Prostate gland (tissue), 2 donors: ENCODE results near the gene IL10RB. TPM values are rescaled to one million over a fixed set of nuclear protein-coding genes. Genes with fewer than 3 reads are reported as not detected.

Source experiments
- DNase-seq: peaks from one replicate; pipeline ENCODE4 v3.0.0-alpha.2; 2019; ENCODE audit warnings: low spot score
- H3K27ac ChIP-seq, 2 donors: fragments of 200-600 bp; sonication (generic); 2 replicates each; pipeline ENCODE4 v1.5.1; 2017 to 2019
- H3K27me3 ChIP-seq: fragments of 200-600 bp; sonication (generic); replicated peaks from 2 replicates; pipeline ENCODE4 v1.5.1; 2019; ENCODE audit not compliant: insufficient read depth
- H3K36me3 ChIP-seq, 2 donors: fragments of 200-600 bp; sonication (generic); 1 replicate in 1 of 2; 2 replicates in 1 of 2; pipeline versions ENCODE4 v1.5.1 to v1.8.1; 2017 to 2019
- H3K4me1 ChIP-seq: fragments of 200-600 bp; sonication (generic); replicated peaks from 2 replicates; pipeline ENCODE4 v1.5.1; 2019
- H3K4me3 ChIP-seq, 2 donors: fragments of 200-600 bp; sonication (generic); 2 replicates each; pipeline ENCODE4 v1.5.1; 2017 to 2019
- H3K9me3 ChIP-seq: fragments of 200-600 bp; sonication (generic); 2 replicates; pipeline ENCODE4 v1.5.1; 2017
- POLR2A ChIP-seq: fragments of 450-650 bp; IDR thresholded peaks from one replicate; pipeline ENCODE4 v1.6.1; 2016; ENCODE audit warnings: antibody characterized with exemption, mild to moderate bottlenecking
- POLR2AphosphoS5 ChIP-seq: sonication (generic); formaldehyde crosslinking; IDR thresholded peaks from one replicate; pipeline ENCODE4 v1.6.1; 2017; ENCODE audit warnings: antibody characterized with exemption
- WGBS: methylation state at CpG from one replicate; pipeline ENCODE4 v1.1.5; 2018; 5-methylcytosine and 5-hydroxymethylcytosine counted together
- intact Hi-C: fragments of 100-400 bp; cut with DNase I; formaldehyde crosslinking; loops from one replicate; pipeline ENCODE4 v1.14.2; 2022
- total RNA-seq, 2 donors: library from RNA; depleted of rRNA; stranded (reverse); fragments of >200 nt; gene quantifications; one replicate each; pipeline ENCODE4 v1.1.0, GENCODE V29; 2016
- TF ChIP-seq, protein P1 (sequence below), 4 experiments: fragments of 200-600 bp in 2 of 4; fragments of 450-650 bp in 2 of 4; sonication (generic) in 2 of 4; IDR thresholded peaks; 1 replicate in 3 of 4; 2 replicates in 1 of 4; pipeline ENCODE4 v1.5.1; 2016 to 2019; ENCODE audit warnings: antibody characterized with exemption in 4 of 4, mild to moderate bottlenecking in 2 of 4, moderate library complexity in 2 of 4

The IL10RB gene
- total RNA-seq, 2 donors from 2014 or later: 29.3 to 30.8 TPM

GRCh38 chr21:33228455-33228854 is 37.7 kb upstream of the IL10RB start:
- intact Hi-C loops: no loop called here

GRCh38 chr21:33229099-33229783 is 36.9 kb upstream of the IL10RB start:
- Histone ChIP-seq H3K4me3 (peak overlapping the region; percentile 96 to 99), H3K9me3 (no peaks in the 10 kb centered on the region), H3K27me3 (no peaks in the 10 kb centered on the region), H3K4me1 (no peaks in the 10 kb centered on the region), H3K36me3 (no peaks in the 10 kb centered on the region), H3K27ac (no peak overlapping the region)
- intact Hi-C loops: no loop called here
- DNase-seq: no peak
- TF ChIP-seq POLR2AphosphoS5: no peak
- TF ChIP-seq POLR2A: no peak
- TF ChIP-seq, protein P1, sequence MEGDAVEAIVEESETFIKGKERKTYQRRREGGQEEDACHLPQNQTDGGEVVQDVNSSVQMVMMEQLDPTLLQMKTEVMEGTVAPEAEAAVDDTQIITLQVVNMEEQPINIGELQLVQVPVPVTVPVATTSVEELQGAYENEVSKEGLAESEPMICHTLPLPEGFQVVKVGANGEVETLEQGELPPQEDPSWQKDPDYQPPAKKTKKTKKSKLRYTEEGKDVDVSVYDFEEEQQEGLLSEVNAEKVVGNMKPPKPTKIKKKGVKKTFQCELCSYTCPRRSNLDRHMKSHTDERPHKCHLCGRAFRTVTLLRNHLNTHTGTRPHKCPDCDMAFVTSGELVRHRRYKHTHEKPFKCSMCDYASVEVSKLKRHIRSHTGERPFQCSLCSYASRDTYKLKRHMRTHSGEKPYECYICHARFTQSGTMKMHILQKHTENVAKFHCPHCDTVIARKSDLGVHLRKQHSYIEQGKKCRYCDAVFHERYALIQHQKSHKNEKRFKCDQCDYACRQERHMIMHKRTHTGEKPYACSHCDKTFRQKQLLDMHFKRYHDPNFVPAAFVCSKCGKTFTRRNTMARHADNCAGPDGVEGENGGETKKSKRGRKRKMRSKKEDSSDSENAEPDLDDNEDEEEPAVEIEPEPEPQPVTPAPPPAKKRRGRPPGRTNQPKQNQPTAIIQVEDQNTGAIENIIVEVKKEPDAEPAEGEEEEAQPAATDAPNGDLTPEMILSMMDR (IDR thresholded peaks at IDR 0.05): no peak
- WGBS: 38% methylated on average over 18 of the region's 18 CpGs

More at GRCh38 chr21:33228455-33228854, 37.7 kb upstream of the IL10RB start:
- TF ChIP-seq, protein P1 (IDR thresholded peaks at IDR 0.05): no peak
- TF ChIP-seq POLR2AphosphoS5 (no peak), POLR2A (no peak)
- no peak for DNase-seq
- no peaks in the 10 kb centered on the region for H3K4me1 ChIP-seq
- H3K4me3 ChIP-seq: no peak overlapping the region
- H3K27me3 ChIP-seq: no peaks in the 10 kb centered on the region
- no peak overlapping the region for H3K27ac ChIP-seq
- H3K36me3 ChIP-seq: no peaks in the 10 kb centered on the region
- no peaks in the 10 kb centered on the region for H3K9me3 ChIP-seq
- 54% methylated on average over 3 of the region's 3 CpGs for WGBS

GRCh38 chr21:33229784-33230544 is 36.2 kb upstream of the IL10RB start, which contains the start of gene IFNAR2:
Gene IFNAR2 (plus strand): TSS chr21:33229938. CDS start chr21:33241923, 11,985 bp downstream.
- intact Hi-C loops: no loop called here
- Histone ChIP-seq H3K27ac (peak within 1 kb of the TSS; percentile 84 to 89), H3K4me1 (no peaks in the 10 kb centered on the region), H3K4me3 (peak within 1 kb of the TSS; percentile 96 to 99), H3K9me3 (no peaks in the 10 kb centered on the region), H3K27me3 (no peaks in the 10 kb centered on the region), H3K36me3 (no peaks in the 10 kb centered on the region)
- TF ChIP-seq POLR2AphosphoS5 (no peak), POLR2A (peak; percentile 76)
- TF ChIP-seq, protein P1 (IDR thresholded peaks at IDR 0.05): no peak
- WGBS: under 1% methylated on average over 68 of the region's 95 CpGs
- DNase-seq: peak; percentile 63

DNA sequence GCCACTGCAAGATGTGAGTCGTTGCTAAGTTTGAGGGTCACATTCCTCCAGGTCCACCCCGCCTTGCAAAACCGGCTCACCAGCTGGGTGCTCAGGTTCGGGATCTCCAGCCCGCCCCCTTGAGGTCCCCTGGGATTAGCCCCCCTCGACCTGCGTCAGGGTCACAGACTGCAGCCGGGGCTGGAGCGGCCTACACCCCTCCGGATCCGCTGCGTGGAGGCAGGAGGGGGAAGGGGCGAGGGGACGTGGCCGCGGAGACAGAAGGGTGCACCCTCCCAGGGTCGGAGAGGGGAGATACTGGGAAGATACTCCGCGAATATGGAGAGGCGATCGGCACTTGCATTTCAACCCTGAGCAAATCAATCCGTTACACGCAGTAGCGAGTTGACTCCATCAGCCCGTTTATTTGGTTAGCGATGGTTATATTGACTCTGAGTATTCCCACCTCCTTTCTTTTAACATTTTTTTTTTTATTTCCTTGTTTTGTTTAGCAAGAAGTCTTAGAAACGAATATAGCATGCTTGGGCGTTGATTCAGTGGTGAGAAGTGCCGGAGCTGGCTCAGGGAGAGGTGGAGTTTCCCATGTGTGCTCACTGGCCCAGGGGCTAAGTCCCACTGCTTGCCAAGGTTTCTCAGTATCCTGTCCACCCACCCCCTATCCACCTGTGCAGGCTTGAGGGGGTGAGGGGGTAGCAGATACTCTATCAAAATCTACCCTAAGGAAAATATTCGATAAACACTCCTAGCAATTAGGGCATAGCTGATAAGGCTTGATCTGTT is 35.4 kb upstream of the IL10RB start:
- intact Hi-C loops: no loop called here
- Histone ChIP-seq H3K27ac (peak overlapping the region; percentile 84 to 89), H3K36me3 (no peaks in the 10 kb centered on the region), H3K4me3 (peak overlapping the region; percentile 96 to 99), H3K27me3 (no peaks in the 10 kb centered on the region), H3K9me3 (no peaks in the 10 kb centered on the region), H3K4me1 (no peaks in the 10 kb centered on the region)
- DNase-seq: peak; percentile 36
- WGBS: 3% methylated on average over 30 of the region's 30 CpGs
- TF ChIP-seq, protein P1 (IDR thresholded peaks at IDR 0.05): peak in 1 of 4 experiments; percentile 42
- no peak for TF ChIP-seq POLR2AphosphoS5
